Measurements from ENCODE around the gene AGTPBP1.

GRCh38 chr9:85569988-85570387, 171.8 kb downstream of the AGTPBP1 start:
- no peak for TF ChIP-seq ZFX (IDR thresholded peaks at IDR 0.05)
- no peak for TF ChIP-seq CTCF (conservative IDR thresholded peaks at IDR 0.05)

Data from C4-2B (cell line).